Erythroblast (primary cell): ENCODE results near the gene ARMC7.
"Not testable (repeated sequence)": the region's sequence is repeated elsewhere in the genome, so short reads cannot be mapped to it uniquely, and the experiment has no call there.

Experiments used
- GATA1 ChIP-seq: IDR thresholded peaks from 2 replicates; pipeline ENCODE4 v1.6.1; 2011; ENCODE audit warnings: low read depth, mild to moderate bottlenecking, control low read depth, low read length, moderate library complexity
- POLR2A ChIP-seq: IDR thresholded peaks from 2 replicates; pipeline ENCODE4 v1.6.1; 2011; ENCODE audit warnings: mild to moderate bottlenecking, low read length

GRCh38 chr17:75071478-75072271, 38.1 kb upstream of the ARMC7 start:
- not testable (repeated sequence) for TF ChIP-seq POLR2A, GATA1
